MM.1S (cell line): ENCODE measurements around the gene LSM7.

Experiments used
- DNase-seq: peaks from one replicate; pipeline ENCODE4 v3.0.0-alpha.2; 2015
- H2AFZ ChIP-seq: fragments of 300-600 bp; sonication (generic); 2 replicates; pipeline ENCODE4 v1.6.0; 2016; ENCODE audit warnings: antibody characterized with exemption, low read length
- H3F3A ChIP-seq: fragments of 300-600 bp; sonication (generic); 2 replicates; pipeline ENCODE4 v1.6.1; 2016; ENCODE audit warnings: mild to moderate bottlenecking, antibody characterized with exemption, low read length, moderate library complexity, mixed read lengths; ENCODE audit not compliant: insufficient read depth
- H3K27ac ChIP-seq: fragments of 300-600 bp; sonication (generic); 2 replicates; pipeline ENCODE4 v1.5.1; 2016; ENCODE audit warnings: mild to moderate bottlenecking, low read length
- H3K27me3 ChIP-seq: fragments of 300-600 bp; sonication (generic); replicated peaks from 2 replicates; pipeline ENCODE4 v1.6.0; 2016; ENCODE audit warnings: low read length; ENCODE audit not compliant: insufficient read depth
- H3K36me3 ChIP-seq: fragments of 300-600 bp; sonication (generic); replicated peaks from 2 replicates; pipeline ENCODE4 v1.6.1; 2016; ENCODE audit warnings: mild to moderate bottlenecking, low read length, mixed read lengths; ENCODE audit not compliant: insufficient read depth
- H3K4me1 ChIP-seq: fragments of 300-600 bp; sonication (generic); 2 replicates; pipeline ENCODE4 v1.6.1; 2016; ENCODE audit warnings: low read length, mixed read lengths
- H3K4me2 ChIP-seq: fragments of 300-600 bp; sonication (generic); 2 replicates; pipeline ENCODE4 v1.6.0; 2016; ENCODE audit warnings: low read depth, low read length
- H3K4me3 ChIP-seq: fragments of 300-600 bp; sonication (generic); 2 replicates; pipeline ENCODE4 v1.5.1; 2016; ENCODE audit warnings: low read length, mixed read lengths
- H3K79me2 ChIP-seq: fragments of 300-600 bp; sonication (generic); 2 replicates; pipeline ENCODE4 v1.6.1; 2016; ENCODE audit warnings: mixed run types, low read length, mixed read lengths
- H3K9ac ChIP-seq: fragments of 300-600 bp; sonication (generic); 2 replicates; pipeline ENCODE4 v1.6.1; 2016; ENCODE audit warnings: low read length, mixed read lengths
- H3K9me2 ChIP-seq: fragments of 300-600 bp; sonication (generic); replicated peaks from 2 replicates; pipeline ENCODE4 v1.6.1; 2016; ENCODE audit warnings: mild to moderate bottlenecking, low read length, mixed read lengths; ENCODE audit not compliant: insufficient read depth
- H3K9me3 ChIP-seq: fragments of 300-600 bp; sonication (generic); replicated peaks from 2 replicates; pipeline ENCODE4 v1.6.1; 2016; ENCODE audit warnings: mild to moderate bottlenecking, low read length, mixed read lengths; ENCODE audit not compliant: insufficient read depth
- H4K20me1 ChIP-seq: fragments of 300-600 bp; sonication (generic); 2 replicates; pipeline ENCODE4 v1.6.1; 2016; ENCODE audit warnings: mild to moderate bottlenecking, low read length, moderate library complexity, mixed read lengths; ENCODE audit not compliant: insufficient read depth
- EZH2 ChIP-seq: fragments of 300-600 bp; sonication (generic); optimal IDR thresholded peaks from 2 replicates; pipeline ENCODE3; 2017; ENCODE audit warnings: low read depth, mild to moderate bottlenecking, antibody characterized with exemption, low read length, mixed read lengths
- EZH2phosphoT487 ChIP-seq: fragments of 300-600 bp; sonication (generic); IDR thresholded peaks from 2 replicates; pipeline ENCODE4 v1.6.1; 2018; ENCODE audit warnings: antibody characterized with exemption, low read length
- TF ChIP-seq, protein P1 (sequence below): fragments of 300-600 bp; sonication (generic); IDR thresholded peaks from 2 replicates; pipeline ENCODE4 v1.5.1; 2016; ENCODE audit warnings: antibody characterized with exemption, low read length, mixed read lengths

Gene LSM7

GRCh38 chr19:2342656-2343288 lies 14.4 kb upstream of the LSM7 start:
- Histone ChIP-seq H3K9me2 (no peaks in the 10 kb centered on the region), H2AFZ (no peak overlapping the region), H3K36me3 (peaks cover 5% of the 10 kb centered on the region; the same call in 1 of the 2 replicates), H3K9ac (no peak overlapping the region), H3K4me1 (no peaks in the 10 kb centered on the region), H3K27me3 (no peaks in the 10 kb centered on the region), H3K27ac (no peak overlapping the region), H3K79me2 (peaks cover 12% of the 10 kb centered on the region; the same call in 1 of the 2 replicates), H3K9me3 (no peaks in the 10 kb centered on the region), H3F3A (no peaks in the 10 kb centered on the region), H3K4me3 (no peak overlapping the region), H3K4me2 (no peak overlapping the region), H4K20me1 (no peaks in the 10 kb centered on the region)
- DNase-seq = no peak
- TF ChIP-seq EZH2phosphoT487 (no peak), EZH2 (no peak)
- TF ChIP-seq, protein P1, sequence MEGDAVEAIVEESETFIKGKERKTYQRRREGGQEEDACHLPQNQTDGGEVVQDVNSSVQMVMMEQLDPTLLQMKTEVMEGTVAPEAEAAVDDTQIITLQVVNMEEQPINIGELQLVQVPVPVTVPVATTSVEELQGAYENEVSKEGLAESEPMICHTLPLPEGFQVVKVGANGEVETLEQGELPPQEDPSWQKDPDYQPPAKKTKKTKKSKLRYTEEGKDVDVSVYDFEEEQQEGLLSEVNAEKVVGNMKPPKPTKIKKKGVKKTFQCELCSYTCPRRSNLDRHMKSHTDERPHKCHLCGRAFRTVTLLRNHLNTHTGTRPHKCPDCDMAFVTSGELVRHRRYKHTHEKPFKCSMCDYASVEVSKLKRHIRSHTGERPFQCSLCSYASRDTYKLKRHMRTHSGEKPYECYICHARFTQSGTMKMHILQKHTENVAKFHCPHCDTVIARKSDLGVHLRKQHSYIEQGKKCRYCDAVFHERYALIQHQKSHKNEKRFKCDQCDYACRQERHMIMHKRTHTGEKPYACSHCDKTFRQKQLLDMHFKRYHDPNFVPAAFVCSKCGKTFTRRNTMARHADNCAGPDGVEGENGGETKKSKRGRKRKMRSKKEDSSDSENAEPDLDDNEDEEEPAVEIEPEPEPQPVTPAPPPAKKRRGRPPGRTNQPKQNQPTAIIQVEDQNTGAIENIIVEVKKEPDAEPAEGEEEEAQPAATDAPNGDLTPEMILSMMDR = no peak

GRCh38 chr19:2341982-2342381 lies 13.6 kb upstream of the LSM7 start:
- Histone ChIP-seq H4K20me1 (no peaks in the 10 kb centered on the region), H3K4me3 (no peak overlapping the region), H3K9me2 (no peaks in the 10 kb centered on the region), H2AFZ (no peak overlapping the region), H3K9ac (no peak overlapping the region), H3K36me3 (peaks cover 5% of the 10 kb centered on the region; the same call in 1 of the 2 replicates), H3K79me2 (peaks cover 20% of the 10 kb centered on the region), H3K27ac (no peak overlapping the region), H3F3A (no peaks in the 10 kb centered on the region), H3K27me3 (no peaks in the 10 kb centered on the region), H3K9me3 (no peaks in the 10 kb centered on the region), H3K4me1 (no peaks in the 10 kb centered on the region), H3K4me2 (no peak overlapping the region)
- DNase-seq = no peak
- TF ChIP-seq EZH2phosphoT487 = no peak
- no peak for TF ChIP-seq EZH2
- TF ChIP-seq, protein P1 = no peak

DNA sequence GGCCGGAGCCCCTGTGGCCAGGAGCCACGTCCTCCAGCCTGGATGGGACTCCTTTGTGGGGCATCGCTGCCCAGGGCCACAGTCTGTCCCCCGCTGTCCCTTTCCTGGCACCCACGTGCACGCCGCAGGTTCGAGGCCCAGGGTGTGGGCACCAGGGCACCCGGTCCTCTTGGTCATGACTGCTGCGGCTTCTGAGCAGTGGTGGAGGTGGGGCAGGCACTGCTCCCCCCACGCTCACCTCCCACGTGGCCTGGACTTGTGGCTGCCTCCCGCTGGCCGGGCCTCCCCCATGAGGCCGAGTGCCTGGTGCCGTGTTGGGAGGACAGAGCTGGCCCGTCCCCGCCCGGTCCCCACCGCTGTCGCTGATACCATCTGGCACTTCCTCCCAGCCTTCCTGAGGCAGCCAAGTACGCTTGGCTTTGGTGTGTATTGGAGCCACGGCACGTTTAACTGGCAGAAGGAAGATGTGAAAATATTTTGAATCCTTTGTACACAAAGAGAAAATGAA lies 12.9 kb upstream of the LSM7 start:
- DNase-seq = no peak
- Histone ChIP-seq H3K9me3 (no peaks in the 10 kb centered on the region), H3F3A (no peaks in the 10 kb centered on the region), H4K20me1 (no peaks in the 10 kb centered on the region), H2AFZ (no peak overlapping the region), H3K4me1 (no peaks in the 10 kb centered on the region), H3K79me2 (peaks cover 26% of the 10 kb centered on the region), H3K27me3 (no peaks in the 10 kb centered on the region), H3K4me2 (no peak overlapping the region), H3K4me3 (no peak overlapping the region), H3K36me3 (peaks cover 1% of the 10 kb centered on the region; the same call in 1 of the 2 replicates), H3K9me2 (no peaks in the 10 kb centered on the region), H3K9ac (no peak overlapping the region), H3K27ac (no peak overlapping the region)
- TF ChIP-seq EZH2 = no peak
- TF ChIP-seq, protein P1 = no peak
- TF ChIP-seq EZH2phosphoT487 = no peak
